Activated naive CD4-positive, alpha-beta T cell treated with anti-CD3 and anti-CD28 coated beads, Interleukin-2, amount 50 U/mL, for 16 hours (primary cell): ENCODE data around the gene SYVN1.
"Not testable (repeated sequence)": the region's sequence is repeated elsewhere in the genome, so short reads cannot be mapped to it uniquely, and the experiment has no call there.

Source experiments
- DNase-seq: peaks from one replicate; pipeline ENCODE4 v3.0.0-alpha.2; 2020

Gene SYVN1

DNA sequence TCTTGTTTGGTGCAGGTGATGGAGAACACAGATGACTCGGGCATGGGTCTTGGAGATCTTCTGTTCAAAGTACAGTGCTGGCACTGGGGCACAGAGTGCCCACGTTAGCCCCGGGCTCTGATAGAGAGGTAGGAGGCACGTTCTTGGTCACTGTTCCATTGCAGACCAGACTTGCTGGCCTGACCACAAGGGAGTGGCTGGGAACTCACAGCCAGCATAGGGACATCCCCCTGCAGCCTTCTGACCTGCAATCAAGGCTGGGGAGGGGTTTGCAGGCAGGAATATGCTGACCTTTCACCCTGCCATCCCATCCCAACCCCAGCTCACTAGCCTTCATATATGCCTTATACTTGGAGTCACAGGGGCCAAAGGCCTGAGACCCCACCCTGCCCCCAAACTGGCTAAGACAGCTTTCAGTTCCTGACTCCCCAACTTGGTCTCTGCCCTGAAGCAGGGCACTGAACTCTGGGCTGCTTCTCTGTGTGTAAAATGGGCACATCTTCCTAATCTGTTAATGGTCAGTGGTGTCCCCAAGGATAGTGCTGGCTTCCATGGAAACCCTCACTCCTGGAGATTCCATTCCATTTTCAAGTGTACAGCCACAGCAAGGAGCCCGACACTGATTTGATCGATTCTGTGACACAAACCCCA, 7.6 kb downstream of the SYVN1 start:
- DNase-seq = no peak

GRCh38 chr11:65125197-65126056, 8.9 kb downstream of the SYVN1 start:
- no peak for DNase-seq

DNA sequence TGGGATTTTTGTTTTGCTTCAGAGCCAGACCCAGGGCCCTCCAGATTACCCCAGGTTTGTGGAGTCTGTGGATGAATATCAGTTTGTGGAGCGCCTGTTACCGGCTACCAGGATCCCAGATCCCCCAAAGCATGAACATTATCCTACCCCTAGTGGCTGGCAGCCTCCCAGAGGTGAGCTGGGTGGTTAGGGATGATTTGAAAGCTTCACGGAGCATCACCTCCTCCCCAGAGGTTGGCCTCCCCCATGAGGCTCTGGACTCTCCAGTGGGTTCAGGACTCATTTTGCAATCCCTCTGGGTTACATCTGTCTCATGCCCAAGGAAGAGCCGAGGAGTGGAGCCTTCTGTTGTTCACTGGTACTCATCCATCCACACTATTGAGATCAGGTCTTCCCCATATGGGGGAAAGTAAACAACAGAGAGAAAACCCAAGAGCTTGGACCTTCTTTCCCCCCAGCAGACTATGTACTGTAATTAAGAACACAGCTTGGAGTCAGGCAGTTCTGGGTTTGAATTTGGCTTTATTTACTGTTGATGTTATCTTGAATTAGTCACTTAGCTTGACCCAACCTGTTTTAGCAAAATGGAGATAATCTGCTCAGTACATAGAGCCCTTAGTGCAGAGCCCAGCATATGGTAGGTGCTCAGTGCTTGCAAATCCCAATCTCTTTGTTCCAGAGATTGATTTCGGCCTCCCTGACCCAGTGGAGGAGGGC, 9.7 kb downstream of the SYVN1 start:
- no peak for DNase-seq

DNA sequence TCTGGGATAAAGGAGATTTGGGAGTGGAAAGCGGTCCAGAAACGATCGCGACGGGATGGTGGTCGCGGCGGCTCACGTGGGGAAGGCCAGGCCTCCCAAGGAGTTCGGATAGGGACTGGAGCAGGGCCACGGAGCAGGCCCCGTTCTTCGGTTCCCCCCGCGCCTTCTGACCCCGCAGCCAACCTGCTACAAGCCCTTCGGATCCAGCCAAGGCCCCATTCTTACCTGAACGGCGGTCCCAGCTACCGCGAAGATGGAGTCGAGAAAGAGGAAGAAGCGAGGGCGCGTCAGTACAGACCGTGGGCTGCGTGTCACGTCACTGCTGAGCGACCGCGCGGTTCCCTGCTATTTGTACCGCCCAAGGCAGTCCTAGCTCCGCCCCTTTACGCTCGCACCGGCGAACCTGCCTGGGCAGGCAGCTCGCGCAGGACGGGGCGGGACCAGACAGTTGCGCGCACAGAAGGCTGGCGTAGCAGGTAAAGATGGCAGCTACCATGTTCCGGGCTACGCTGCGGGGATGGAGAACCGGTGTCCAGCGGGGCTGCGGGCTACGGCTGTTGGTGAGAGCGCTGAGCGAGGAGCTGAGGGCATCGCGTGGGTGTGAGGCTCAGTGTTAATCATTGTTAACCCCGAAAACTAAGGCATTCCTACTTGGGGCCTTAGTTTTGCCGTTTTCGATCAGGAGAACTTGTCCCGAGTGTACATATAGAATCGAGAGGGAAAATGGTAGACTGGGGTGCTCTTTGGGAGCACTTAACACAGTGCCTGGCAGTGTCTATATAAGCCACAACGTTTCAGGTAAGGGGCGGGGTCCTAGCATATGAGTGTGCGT, 12.2 kb downstream of the SYVN1 start, which contains the start of the genes FAU and MRPL49:
Gene FAU (minus strand): TSS at position 270 of the 832 bp plus-strand sequence. CDS start 321 bp downstream, outside the sequence.
Gene MRPL49 (plus strand): TSS at position 457 of the 832 bp plus-strand sequence. CDS start 26 bp downstream, at position 483.
- DNase-seq = peak; percentile 100

GRCh38 chr11:65121447-65121864, 12.9 kb downstream of the SYVN1 start:
- DNase-seq = no peak

DNA sequence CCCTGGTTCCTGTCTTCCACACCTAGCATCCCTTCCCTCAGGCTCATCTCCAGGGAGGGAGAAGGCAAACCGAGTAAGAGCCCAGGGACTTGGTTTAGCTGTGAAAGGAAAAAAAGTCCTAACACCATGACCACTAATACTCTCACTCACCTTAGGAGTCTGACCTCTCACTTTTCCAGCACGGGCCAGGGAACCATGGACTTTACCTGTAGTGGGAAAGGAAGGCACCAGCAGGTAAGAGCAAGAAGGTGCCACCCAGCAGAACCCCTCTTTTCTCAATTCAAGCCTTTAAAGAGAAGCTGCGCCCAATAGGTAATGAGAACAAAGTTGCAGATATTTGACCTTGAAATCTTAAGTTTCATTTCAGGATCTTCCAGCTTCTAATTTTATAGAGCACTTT, 13.5 kb downstream of the SYVN1 start:
- no peak for DNase-seq

- no peak for DNase-seq
These were observed 14.7 kb downstream of the SYVN1 start for GRCh38 chr11:65119670-65119995.

DNA sequence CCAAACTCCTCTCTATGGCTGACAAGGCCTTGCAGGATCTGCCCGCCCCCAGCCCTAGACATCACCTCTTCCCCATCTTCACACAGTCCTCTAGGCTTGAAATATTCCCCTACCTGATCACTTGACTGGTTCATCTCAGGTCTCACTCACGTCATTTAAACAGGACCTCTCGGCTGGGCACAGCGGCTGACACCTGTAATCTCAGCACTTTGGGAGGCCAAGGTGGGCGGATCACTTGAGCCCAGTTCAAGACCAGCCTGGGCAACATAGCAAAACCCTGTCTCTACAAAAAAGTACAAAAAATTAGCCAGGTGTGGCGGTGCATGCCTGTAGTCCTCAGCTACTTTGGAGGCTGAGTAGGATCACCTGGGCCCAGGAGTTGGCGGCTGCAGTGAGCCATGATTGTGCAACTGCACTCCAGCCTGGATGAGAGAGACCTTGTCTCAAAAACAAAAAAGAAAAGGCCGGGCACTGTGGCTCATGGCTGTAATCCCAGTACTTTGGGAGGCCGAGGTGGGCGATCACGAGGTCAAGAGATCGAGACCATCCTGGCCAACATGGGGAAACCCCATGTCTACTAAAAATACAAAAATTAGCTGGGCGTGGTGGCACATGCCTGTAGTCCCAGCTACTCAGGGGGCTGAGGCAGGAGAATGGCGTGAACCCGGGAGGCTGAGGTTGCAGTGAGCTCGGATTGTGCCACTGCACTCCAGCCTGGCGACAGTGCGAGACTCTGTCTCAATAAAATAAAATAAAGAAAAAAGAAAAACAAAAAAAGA, 15.2 kb downstream of the SYVN1 start:
- not testable (repeated sequence) for DNase-seq

- DNase-seq = no peak
These were observed 16.1 kb downstream of the SYVN1 start for GRCh38 chr11:65118097-65118837.

- DNase-seq = peak; percentile 100
These were observed 16.9 kb downstream of the SYVN1 start, which contains the start of gene ZNHIT2 for GRCh38 chr11:65117206-65118096. Gene ZNHIT2 (minus strand): TSS chr11:65117701. CDS start chr11:65117653, 48 bp downstream.

- peak; percentile 73 for DNase-seq
These were observed 17.7 kb downstream of the SYVN1 start for GRCh38 chr11:65116370-65117205.

DNA sequence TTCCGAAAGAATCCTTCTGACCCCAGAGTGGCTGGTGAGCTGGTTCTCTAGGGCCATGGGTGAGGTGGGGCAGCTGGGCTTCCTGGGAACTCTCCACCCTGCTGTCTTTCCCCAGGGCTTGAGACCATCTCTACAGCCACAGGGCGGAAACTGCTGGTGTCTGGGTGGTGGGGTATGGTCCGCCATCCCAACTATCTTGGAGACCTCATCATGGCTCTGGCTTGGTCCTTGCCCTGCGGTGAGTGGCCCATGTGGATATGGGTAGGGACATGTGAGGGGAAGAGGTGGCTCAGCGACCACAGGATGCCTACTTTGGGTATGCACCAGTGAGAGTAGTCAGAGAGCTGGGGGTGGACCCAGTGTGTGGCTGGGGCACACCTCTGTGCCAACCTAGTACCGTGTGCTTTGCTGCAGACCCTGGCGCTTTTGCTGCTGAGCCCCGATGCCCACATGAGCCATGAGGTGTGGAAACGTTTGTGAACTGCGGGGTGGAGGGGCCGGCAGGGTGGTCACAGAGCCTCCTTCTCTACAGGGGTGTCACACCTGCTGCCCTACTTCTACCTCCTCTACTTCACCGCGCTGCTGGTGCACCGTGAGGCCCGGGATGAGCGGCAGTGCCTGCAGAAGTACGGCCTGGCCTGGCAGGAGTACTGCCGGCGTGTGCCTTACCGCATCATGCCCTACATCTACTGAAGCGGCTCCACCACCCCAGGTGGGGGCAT, 18.8 kb downstream of the SYVN1 start:
- DNase-seq = no peak

GRCh38 chr11:65114538-65115171, 19.7 kb downstream of the SYVN1 start:
- DNase-seq = no peak

DNA sequence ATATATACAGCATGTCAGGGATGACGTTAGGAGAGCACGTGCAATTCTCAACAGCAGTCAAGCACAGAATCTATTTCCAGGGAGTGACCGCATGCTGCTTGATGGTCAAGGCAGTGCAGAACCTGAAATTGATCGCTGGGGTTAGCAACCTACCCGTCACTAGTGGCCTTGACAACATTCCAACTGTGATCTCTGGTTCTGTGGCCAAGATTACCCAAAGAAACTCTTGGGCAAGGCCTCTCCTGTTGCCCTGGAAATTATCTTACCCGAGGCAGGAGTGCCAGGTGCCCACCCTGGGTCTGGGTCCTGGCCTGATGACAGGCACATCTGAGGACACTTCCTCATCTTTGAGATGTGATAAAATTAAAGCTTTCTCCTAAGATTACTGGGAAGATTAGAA, 20.5 kb downstream of the SYVN1 start:
- DNase-seq = no peak

DNA sequence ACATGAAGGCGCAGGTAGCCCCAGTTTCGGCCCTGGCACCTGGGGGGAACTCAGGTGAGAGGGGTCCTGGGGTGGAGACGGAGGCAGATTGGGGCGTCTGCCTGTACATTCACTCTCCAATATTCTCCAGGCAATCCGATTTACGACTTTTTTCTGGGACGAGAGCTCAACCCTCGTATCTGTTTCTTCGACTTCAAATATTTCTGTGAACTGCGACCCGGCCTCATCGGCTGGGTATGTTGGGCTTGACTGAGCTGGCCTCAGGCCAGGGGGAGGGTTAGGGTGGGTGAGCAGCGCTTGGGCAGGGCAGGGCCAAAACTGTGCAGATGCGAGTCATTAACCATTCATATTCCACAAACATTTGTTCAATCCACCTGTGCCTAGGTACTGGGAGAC, 21.0 kb downstream of the SYVN1 start:
- DNase-seq = no peak

- peak; percentile 78 for DNase-seq
These were observed 21.6 kb downstream of the SYVN1 start for GRCh38 chr11:65112546-65113360.
